Measurements from ENCODE around the gene FHIT.

The FHIT gene

GRCh38 chr3:59877263-59878037 lies 1373.8 kb downstream of the FHIT start:
- no peak for DNase-seq (ENCODE audit: low spot score)

- DNase-seq (ENCODE audit: low spot score), result no peak
Observed at GRCh38 chr3:59876533-59877062, 1374.7 kb downstream of the FHIT start.

GRCh38 chr3:59873576-59874230 lies 1377.5 kb downstream of the FHIT start:
- no peak for DNase-seq (ENCODE audit: low spot score)

- no peak for DNase-seq (ENCODE audit: low spot score)
Observed at GRCh38 chr3:59872128-59872527, 1379.1 kb downstream of the FHIT start.

GRCh38 chr3:59867185-59868002 lies 1383.9 kb downstream of the FHIT start:
- no peak for DNase-seq (ENCODE audit: low spot score)

GRCh38 chr3:59866076-59866475 lies 1385.2 kb downstream of the FHIT start:
- no peak for DNase-seq (ENCODE audit: low spot score)

- DNase-seq (ENCODE audit: low spot score), result no peak
Observed at GRCh38 chr3:59865351-59865750, 1385.9 kb downstream of the FHIT start.

GRCh38 chr3:59862686-59863085 lies 1388.6 kb downstream of the FHIT start:
- no peak for DNase-seq (ENCODE audit: low spot score)

- peak; percentile 76 for DNase-seq (ENCODE audit: low spot score)
Observed at GRCh38 chr3:59857589-59858346, 1393.5 kb downstream of the FHIT start.

- no peak for DNase-seq (ENCODE audit: low spot score)
Observed at GRCh38 chr3:59856934-59857460, 1394.3 kb downstream of the FHIT start.

GRCh38 chr3:59854061-59854709 lies 1397.1 kb downstream of the FHIT start:
- DNase-seq (ENCODE audit: low spot score), result no peak

- no peak for DNase-seq (ENCODE audit: low spot score)
Observed at GRCh38 chr3:59850417-59850816, 1400.8 kb downstream of the FHIT start.

- no peak for DNase-seq (ENCODE audit: low spot score)
Observed at GRCh38 chr3:59845386-59845785, 1405.9 kb downstream of the FHIT start.

- no peak for DNase-seq (ENCODE audit: low spot score)
Observed at GRCh38 chr3:59843821-59844220, 1407.4 kb downstream of the FHIT start.

GRCh38 chr3:59839810-59840515 lies 1411.3 kb downstream of the FHIT start:
- peak; percentile 8 for DNase-seq (ENCODE audit: low spot score)

GRCh38 chr3:59839283-59839682 lies 1412.0 kb downstream of the FHIT start:
- DNase-seq (ENCODE audit: low spot score), result no peak

GRCh38 chr3:59836531-59836930 lies 1414.7 kb downstream of the FHIT start:
- DNase-seq (ENCODE audit: low spot score), result no peak

GRCh38 chr3:59832702-59833101 lies 1418.5 kb downstream of the FHIT start:
- no peak for DNase-seq (ENCODE audit: low spot score)

GRCh38 chr3:59832241-59832640 lies 1419.0 kb downstream of the FHIT start:
- no peak for DNase-seq (ENCODE audit: low spot score)

GRCh38 chr3:59831394-59831793 lies 1419.9 kb downstream of the FHIT start:
- DNase-seq (ENCODE audit: low spot score), result no peak

Data from germinal center (tissue), 1 donor.